MM.1S (cell line): ENCODE results near the gene MAS1.

Experiments used
- DNase-seq: peaks from one replicate; pipeline ENCODE4 v3.0.0-alpha.2; 2015
- H2AFZ ChIP-seq: fragments of 300-600 bp; sonication (generic); 2 replicates; pipeline ENCODE4 v1.6.0; 2016; ENCODE audit warnings: antibody characterized with exemption, low read length
- H3F3A ChIP-seq: fragments of 300-600 bp; sonication (generic); 2 replicates; pipeline ENCODE4 v1.6.1; 2016; ENCODE audit warnings: mild to moderate bottlenecking, antibody characterized with exemption, low read length, moderate library complexity, mixed read lengths; ENCODE audit not compliant: insufficient read depth
- H3K27ac ChIP-seq: fragments of 300-600 bp; sonication (generic); 2 replicates; pipeline ENCODE4 v1.5.1; 2016; ENCODE audit warnings: mild to moderate bottlenecking, low read length
- H3K27me3 ChIP-seq: fragments of 300-600 bp; sonication (generic); replicated peaks from 2 replicates; pipeline ENCODE4 v1.6.0; 2016; ENCODE audit warnings: low read length; ENCODE audit not compliant: insufficient read depth
- H3K36me3 ChIP-seq: fragments of 300-600 bp; sonication (generic); replicated peaks from 2 replicates; pipeline ENCODE4 v1.6.1; 2016; ENCODE audit warnings: mild to moderate bottlenecking, low read length, mixed read lengths; ENCODE audit not compliant: insufficient read depth
- H3K4me1 ChIP-seq: fragments of 300-600 bp; sonication (generic); 2 replicates; pipeline ENCODE4 v1.6.1; 2016; ENCODE audit warnings: low read length, mixed read lengths
- H3K4me2 ChIP-seq: fragments of 300-600 bp; sonication (generic); 2 replicates; pipeline ENCODE4 v1.6.0; 2016; ENCODE audit warnings: low read depth, low read length
- H3K4me3 ChIP-seq: fragments of 300-600 bp; sonication (generic); 2 replicates; pipeline ENCODE4 v1.5.1; 2016; ENCODE audit warnings: low read length, mixed read lengths
- H3K79me2 ChIP-seq: fragments of 300-600 bp; sonication (generic); 2 replicates; pipeline ENCODE4 v1.6.1; 2016; ENCODE audit warnings: mixed run types, low read length, mixed read lengths
- H3K9ac ChIP-seq: fragments of 300-600 bp; sonication (generic); 2 replicates; pipeline ENCODE4 v1.6.1; 2016; ENCODE audit warnings: low read length, mixed read lengths
- H3K9me2 ChIP-seq: fragments of 300-600 bp; sonication (generic); replicated peaks from 2 replicates; pipeline ENCODE4 v1.6.1; 2016; ENCODE audit warnings: mild to moderate bottlenecking, low read length, mixed read lengths; ENCODE audit not compliant: insufficient read depth
- H3K9me3 ChIP-seq: fragments of 300-600 bp; sonication (generic); replicated peaks from 2 replicates; pipeline ENCODE4 v1.6.1; 2016; ENCODE audit warnings: mild to moderate bottlenecking, low read length, mixed read lengths; ENCODE audit not compliant: insufficient read depth
- H4K20me1 ChIP-seq: fragments of 300-600 bp; sonication (generic); 2 replicates; pipeline ENCODE4 v1.6.1; 2016; ENCODE audit warnings: mild to moderate bottlenecking, low read length, moderate library complexity, mixed read lengths; ENCODE audit not compliant: insufficient read depth
- CTCF ChIP-seq: fragments of 300-600 bp; sonication (generic); IDR thresholded peaks from 2 replicates; pipeline ENCODE4 v1.5.1; 2016; ENCODE audit warnings: antibody characterized with exemption, low read length, mixed read lengths
- EZH2 ChIP-seq: fragments of 300-600 bp; sonication (generic); optimal IDR thresholded peaks from 2 replicates; pipeline ENCODE3; 2017; ENCODE audit warnings: low read depth, mild to moderate bottlenecking, antibody characterized with exemption, low read length, mixed read lengths
- EZH2phosphoT487 ChIP-seq: fragments of 300-600 bp; sonication (generic); IDR thresholded peaks from 2 replicates; pipeline ENCODE4 v1.6.1; 2018; ENCODE audit warnings: antibody characterized with exemption, low read length

The MAS1 gene

GRCh38 chr6:159904497-159904911, 13.7 kb downstream of the MAS1 start:
- Histone ChIP-seq H4K20me1 (no peaks in the 10 kb centered on the region), H3F3A (no peaks in the 10 kb centered on the region), H2AFZ (no peak overlapping the region), H3K9me3 (no peaks in the 10 kb centered on the region), H3K4me1 (no peaks in the 10 kb centered on the region), H3K4me3 (no peak overlapping the region), H3K9me2 (no peaks in the 10 kb centered on the region), H3K27me3 (no peaks in the 10 kb centered on the region), H3K36me3 (no peaks in the 10 kb centered on the region), H3K27ac (no peak overlapping the region), H3K9ac (no peak overlapping the region), H3K79me2 (no peaks in the 10 kb centered on the region), H3K4me2 (no peak overlapping the region)
- no peak for TF ChIP-seq EZH2
- TF ChIP-seq EZH2phosphoT487: no peak
- no peak for TF ChIP-seq CTCF
- no peak for DNase-seq

- TF ChIP-seq EZH2 (no peak), EZH2phosphoT487 (no peak), CTCF (no peak)
- no peak for DNase-seq
- no peaks in the 10 kb centered on the region for H3F3A ChIP-seq
- no peak overlapping the region for H3K4me2 ChIP-seq
- H3K79me2 ChIP-seq: no peaks in the 10 kb centered on the region
- no peaks in the 10 kb centered on the region for H3K36me3 ChIP-seq
- H3K9me3 ChIP-seq: no peaks in the 10 kb centered on the region
- H2AFZ ChIP-seq: no peak overlapping the region
- no peaks in the 10 kb centered on the region for H3K27me3 ChIP-seq
- no peak overlapping the region for H3K9ac ChIP-seq
- no peaks in the 10 kb centered on the region for H3K4me1 ChIP-seq
- H3K4me3 ChIP-seq: no peak overlapping the region
- H3K27ac ChIP-seq: no peak overlapping the region
- no peaks in the 10 kb centered on the region for H3K9me2 ChIP-seq
- H4K20me1 ChIP-seq: no peaks in the 10 kb centered on the region
Measured at GRCh38 chr6:159906400-159906799, 15.6 kb downstream of the MAS1 start.

- Histone ChIP-seq H3K36me3 (no peaks in the 10 kb centered on the region), H3K9me3 (no peaks in the 10 kb centered on the region), H3K9me2 (no peaks in the 10 kb centered on the region), H3K9ac (no peak overlapping the region), H3F3A (no peaks in the 10 kb centered on the region), H3K27ac (no peak overlapping the region), H3K4me3 (no peak overlapping the region), H3K79me2 (no peaks in the 10 kb centered on the region), H4K20me1 (no peaks in the 10 kb centered on the region), H2AFZ (no peak overlapping the region), H3K4me1 (no peaks in the 10 kb centered on the region), H3K4me2 (no peak overlapping the region), H3K27me3 (no peaks in the 10 kb centered on the region)
- TF ChIP-seq CTCF: no peak
- no peak for TF ChIP-seq EZH2phosphoT487
- no peak for TF ChIP-seq EZH2
- DNase-seq: no peak
Measured at GRCh38 chr6:159908535-159908934, 17.7 kb downstream of the MAS1 start.

- Histone ChIP-seq H3K9me3 (no peaks in the 10 kb centered on the region), H3K4me1 (no peaks in the 10 kb centered on the region), H3K4me2 (no peak overlapping the region), H3K36me3 (no peaks in the 10 kb centered on the region), H3K9ac (no peak overlapping the region), H3K27ac (no peak overlapping the region), H3F3A (no peaks in the 10 kb centered on the region), H2AFZ (no peak overlapping the region), H3K79me2 (no peaks in the 10 kb centered on the region), H3K9me2 (no peaks in the 10 kb centered on the region), H3K27me3 (no peaks in the 10 kb centered on the region), H3K4me3 (no peak overlapping the region), H4K20me1 (no peaks in the 10 kb centered on the region)
- DNase-seq: no peak
- TF ChIP-seq EZH2phosphoT487: no peak
- no peak for TF ChIP-seq EZH2
- TF ChIP-seq CTCF: no peak
Measured at GRCh38 chr6:159908979-159909378, 18.2 kb downstream of the MAS1 start.
